Cerebellar cortex (tissue), 1 donor: Measurements from ENCODE around the gene CDH23.

ENCODE experiments used
- DNase-seq: peaks from one replicate; pipeline ENCODE4 v3.0.0-alpha.2; 2015; ENCODE audit warnings: low spot score

CDH23 gene

DNA sequence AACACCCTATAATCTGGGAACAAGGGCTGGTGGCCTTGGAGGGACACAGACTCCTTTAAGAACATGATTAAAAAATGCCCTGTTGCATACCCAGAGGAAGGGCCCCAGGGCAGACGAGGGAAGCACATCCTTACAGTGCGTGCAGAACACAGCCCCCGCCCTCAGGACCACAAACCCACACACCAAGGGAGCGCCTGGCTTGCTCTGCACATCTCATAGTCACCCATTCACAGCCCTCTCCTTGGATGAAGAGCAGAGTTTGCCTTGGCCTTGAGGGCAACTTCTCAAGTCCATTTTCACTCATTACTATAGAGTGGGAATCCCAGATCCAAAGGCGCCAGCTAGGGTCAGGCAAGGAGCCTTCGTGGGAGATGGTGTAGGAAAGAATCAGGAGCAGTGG, 382.9 kb downstream of the CDH23 start:
- DNase-seq: no peak

DNA sequence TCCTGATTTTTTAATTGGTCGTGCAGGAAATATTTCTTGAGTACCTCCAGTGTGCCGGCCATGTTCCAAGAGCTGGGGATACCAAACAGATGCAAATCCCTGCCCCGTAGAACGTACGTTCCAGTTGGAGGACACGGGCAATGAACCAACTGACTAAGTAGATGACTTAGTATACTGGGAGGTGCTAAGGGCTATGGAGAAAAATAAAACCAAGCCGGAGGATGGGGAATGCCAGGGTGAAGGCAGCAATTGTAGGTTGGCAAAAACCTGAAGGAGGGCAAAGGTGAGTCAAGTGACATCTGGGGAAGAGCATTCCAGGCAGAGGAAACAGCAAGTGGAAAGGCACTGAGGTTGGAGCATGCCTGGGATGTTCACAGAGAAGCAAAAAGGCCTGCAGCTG, 383.4 kb downstream of the CDH23 start:
- DNase-seq: no peak

DNA sequence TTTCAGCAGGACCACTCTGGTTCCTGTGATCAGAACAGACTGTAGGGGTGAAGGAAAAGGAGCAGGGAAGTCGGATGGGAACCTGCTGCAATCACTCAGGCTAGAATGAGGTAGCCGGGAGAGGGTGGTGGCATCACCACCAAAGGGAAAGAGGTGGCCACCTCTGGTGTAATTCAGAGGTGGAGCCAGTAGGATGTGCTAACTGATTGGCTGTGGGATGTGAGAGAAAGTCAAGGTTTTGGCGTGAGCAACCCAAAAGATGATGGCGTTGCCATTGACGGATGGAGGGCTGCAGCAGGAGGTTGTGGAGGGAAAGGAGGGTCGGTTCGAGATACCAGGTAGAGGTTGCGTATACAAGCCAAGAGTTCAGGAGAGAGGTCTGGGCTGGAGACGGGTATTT, 384.0 kb downstream of the CDH23 start:
- no peak for DNase-seq

DNA sequence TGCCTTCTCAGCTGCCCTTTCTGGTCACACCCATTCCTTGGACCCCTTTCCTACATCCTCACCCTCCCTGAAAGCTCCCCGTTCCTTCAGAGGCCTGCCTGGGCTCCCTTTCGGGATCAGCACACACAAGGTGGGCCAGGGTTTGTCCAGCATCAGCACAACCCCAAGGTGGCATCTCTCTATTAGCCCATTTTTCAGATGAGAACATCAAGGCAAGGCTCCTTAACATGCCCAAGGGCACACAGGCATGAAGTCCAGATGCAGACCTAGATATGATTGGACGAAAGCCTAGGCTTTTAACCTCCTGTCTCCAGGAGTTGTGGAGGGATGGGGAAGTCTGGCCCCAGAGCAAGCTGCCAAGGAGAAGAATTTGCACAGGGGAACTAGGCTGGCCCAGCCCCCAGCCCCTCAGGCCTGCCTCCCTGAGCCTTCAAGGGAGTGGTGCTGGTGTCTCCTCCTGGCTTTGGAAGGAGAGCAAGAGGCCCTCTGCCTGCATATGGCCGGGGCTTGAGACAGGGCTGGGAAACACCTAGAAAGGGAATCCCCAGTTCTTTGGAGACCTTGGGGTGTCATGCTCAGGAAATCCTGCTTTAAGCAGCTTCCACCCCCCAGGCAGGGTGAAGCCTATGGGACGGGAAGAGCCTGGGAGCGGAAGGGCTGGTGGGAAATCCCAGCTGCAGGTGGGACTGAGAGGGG, 385.6 kb downstream of the CDH23 start:
- DNase-seq: no peak

DNA sequence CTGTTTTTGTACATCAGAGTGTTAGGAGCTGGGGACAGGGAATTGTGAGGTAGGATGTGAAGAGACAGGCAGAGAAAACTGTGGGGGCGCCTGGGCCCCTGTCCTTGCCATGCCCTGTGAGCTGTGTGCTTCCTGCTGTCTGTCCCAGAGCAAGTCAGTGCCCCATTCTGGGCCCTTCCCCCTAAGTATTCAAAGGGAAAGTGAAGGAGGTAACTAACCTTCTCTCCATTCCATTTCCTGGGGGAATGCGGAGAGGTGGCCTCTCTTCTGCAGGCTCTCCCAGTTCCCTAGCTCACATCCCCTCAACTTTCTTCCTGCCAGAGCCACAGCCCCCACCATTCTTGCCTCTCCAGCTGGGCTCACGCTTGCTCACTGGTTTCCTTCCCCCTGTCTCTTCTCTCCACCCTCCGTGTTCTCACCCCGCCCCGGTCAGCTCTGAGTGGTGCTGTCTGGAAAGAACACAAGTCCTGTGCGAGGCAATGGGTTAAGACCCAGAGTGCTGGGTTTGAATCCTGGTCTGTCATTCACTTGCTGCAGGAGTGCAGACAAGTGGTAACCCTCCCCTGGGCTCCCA, 386.3 kb downstream of the CDH23 start:
- no peak for DNase-seq

DNA sequence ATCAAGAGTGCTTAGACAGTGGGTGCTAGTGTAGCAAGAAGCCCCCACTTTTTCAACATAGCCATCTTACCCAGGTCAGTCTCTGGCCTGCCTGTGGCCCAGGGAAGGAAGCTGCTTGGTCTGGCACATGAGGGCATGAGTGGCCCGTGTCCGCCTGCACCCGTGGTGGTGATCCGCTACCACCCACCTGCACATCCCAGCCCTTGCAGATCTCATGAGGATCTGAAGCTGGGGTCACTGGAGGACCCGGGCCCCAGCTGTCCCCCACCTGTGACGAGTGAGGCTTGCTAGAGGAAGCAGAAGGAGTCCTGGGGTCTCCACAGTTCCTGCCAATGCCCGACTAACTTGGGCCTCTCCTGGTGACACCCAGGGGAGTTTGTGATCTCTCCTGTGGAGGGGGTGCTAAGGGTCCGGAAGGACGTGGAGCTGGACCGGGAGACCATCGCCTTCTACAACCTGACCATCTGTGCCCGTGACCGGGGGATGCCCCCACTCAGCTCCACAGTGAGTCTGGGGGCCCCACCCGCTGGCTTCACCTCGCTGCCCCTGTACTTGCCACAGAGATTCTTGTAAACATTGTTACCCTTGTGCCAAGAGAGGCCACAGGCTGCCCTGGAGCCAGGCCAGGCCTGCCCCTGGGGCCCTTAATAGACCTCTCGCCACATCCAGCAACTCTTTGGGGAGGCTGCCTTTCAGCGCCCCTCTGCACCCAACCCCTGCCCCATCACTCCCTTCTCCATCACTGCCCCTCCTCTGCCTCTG, 387.4 kb downstream of the CDH23 start:
- no peak for DNase-seq

DNA sequence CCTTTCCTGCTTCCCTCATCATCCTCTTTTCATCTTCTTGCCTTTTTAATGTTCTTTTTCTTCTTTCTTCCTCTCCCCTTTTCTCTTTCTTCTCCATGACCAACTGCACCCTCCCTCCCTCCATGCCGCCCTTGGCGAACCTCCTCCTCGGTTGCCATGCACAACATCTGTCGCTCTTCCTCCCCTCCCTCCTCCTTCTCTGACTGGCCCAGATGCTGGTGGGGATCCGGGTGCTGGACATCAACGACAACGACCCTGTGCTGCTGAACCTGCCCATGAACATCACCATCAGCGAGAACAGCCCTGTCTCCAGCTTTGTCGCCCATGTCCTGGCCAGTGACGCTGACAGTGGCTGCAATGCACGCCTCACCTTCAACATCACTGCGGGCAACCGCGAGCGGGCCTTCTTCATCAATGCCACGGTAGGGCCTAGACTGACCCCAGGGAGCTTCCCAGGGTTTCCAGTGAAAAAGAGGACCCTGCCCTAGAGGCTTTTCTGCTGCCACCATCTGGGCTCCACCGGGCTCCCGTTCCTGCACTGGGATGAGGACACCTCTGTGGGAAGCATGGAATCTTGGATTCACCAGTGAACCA, 388.1 kb downstream of the CDH23 start:
- DNase-seq: no peak

DNA sequence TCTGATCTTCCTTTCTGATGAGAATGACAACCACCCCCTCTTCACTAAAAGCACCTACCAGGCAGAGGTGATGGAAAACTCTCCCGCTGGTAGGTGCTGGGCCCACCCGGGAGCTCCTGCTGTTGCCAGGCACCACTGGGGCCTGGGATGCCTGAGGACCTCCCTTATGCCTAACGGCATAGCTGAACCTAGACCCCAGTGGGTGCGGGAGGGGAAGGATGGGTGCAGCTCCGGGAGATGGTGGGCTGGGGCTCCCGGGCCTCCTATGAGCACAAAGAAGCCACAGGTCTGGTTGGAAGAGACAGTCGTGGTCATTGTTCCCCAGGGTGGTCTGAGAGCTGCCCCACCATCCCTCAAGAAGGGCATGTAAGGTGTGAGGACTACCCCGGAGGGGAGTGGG, 392.2 kb downstream of the CDH23 start:
- DNase-seq: no peak

DNA sequence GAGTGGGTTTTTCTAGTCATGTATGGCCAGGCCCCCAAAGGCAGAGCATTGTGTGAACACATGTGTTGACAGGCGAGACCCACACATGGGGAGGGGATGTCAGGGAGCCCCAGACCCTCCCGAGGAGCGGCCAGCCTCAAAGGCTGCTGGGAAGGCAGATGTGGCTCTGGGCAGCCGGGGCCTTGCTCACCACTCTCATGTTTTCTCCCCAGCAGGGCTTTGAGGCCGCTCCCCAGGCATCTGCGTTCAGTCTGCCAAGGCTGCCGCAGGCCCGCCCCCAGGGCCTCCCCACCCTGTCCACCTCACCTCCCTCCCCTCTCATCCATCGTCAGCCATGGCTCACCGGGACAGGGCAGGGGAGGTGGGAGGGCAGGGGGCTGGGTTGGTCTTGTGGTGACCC, 393.2 kb downstream of the CDH23 start:
- DNase-seq: no peak

DNA sequence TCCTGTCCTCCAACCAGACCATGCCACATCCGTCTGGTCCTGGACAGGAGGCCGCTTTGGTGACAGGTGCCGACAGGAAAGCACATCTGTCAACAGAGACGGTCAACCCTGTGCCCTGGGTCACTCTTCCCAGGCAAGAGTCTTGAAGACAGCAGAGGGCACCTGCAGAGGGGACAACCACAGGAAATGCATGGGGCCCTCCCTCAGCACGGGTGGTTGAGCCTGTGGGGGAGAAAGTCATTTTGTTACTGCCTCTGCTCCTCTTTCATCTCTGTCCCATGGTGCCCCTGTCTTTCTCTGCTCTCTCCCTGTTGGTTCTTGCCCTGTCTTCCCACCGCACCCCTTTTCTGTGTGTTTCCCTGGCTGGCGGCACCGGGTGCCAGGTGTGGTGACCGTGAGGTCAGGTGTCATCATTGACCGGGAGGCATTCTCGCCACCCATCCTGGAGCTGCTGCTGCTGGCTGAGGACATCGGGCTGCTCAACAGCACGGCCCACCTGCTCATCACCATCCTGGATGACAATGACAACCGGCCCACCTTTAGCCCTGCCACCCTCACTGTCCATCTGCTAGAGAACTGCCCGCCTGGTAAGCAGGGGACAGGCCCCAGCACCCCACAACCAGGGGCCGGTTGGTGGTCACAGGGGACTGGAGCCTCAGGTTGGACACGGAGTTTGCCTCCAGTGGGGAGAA, 394.2 kb downstream of the CDH23 start:
- no peak for DNase-seq

DNA sequence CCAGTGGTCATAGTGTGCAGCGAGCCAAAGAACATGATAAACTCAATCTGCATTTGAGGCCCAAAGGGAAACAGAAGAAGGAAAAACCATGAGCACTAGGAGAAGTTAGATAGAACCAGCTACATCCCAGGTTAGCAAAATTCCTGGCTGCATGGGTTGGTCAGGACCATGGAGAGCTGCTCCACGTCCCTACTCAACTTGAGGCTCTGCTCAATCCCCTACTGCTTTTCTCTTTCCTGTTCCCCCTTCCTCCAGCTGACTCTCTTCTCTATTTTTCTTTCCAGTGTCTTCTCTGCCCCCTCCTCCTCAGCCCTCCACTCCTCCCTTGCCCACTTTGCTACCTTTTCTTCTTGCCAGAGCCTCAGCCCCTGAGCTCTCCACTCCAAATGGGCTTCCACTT, 398.5 kb downstream of the CDH23 start:
- no peak for DNase-seq

DNA sequence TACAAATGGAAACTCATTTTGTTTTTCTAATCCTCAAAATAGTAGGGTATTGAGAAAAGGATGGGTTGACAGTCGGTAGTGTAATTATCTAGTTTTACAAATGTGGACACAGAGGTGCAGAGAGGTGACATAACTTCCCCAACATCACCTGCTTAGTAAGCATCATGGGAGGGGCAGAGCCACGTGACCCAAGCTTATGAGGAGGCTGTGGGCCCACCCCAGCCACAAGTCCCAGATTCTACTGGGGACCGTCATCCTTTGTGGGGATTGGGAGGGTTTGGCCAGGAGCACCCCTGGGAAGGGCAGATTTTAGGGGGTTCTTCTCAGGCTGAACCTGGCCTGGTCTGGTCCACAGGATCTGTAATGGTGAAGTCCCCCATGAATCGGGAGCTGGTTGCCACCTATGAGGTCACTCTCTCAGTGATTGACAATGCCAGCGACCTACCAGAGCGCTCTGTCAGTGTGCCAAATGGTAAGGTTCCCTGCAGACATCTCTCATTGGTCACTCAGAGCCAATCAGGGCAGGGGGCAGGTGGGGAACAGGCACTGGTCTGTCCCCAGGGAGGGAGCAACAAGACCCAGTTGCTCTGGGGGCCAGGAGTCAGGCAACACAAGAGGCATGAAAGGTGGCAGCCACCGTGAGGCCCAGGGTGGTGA, 400.2 kb downstream of the CDH23 start:
- DNase-seq: no peak

DNA sequence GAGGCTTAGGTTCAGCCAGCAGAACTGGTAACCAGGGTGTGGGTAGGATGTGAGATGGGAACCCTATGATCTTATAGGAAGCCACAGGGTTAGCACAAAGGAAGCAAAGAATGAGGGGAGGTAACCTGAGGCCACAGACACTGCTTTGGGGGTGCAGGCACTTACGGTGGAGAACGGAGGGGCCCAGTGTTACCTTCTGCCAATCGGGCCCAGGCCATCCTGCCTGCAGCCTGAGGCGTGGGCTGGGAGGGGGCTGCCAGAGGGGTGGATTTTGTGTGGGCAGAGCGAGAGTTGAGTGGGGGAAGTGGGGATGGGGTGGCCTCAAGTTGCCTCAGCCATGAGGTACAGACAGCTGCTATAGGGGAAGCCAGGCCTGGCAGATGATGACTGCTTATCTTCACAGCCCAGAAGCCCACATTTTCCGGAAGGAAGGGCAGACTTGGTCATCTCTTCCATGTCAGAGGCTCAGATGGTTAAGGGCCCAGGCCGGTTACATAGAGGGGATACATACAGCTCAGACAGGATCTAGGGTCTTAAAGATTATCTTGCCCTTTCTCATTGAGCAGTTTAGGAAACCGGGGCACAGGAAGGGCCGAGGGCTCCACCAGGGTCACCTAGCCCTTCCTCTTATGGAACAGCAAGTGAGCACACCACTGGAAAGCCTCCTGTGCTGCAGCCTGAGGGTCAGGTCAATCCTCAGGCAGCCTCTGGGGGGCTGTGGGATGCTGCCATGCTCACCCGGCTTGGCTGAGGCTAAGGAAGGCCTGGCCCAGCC, 401.0 kb downstream of the CDH23 start:
- no peak for DNase-seq

DNA sequence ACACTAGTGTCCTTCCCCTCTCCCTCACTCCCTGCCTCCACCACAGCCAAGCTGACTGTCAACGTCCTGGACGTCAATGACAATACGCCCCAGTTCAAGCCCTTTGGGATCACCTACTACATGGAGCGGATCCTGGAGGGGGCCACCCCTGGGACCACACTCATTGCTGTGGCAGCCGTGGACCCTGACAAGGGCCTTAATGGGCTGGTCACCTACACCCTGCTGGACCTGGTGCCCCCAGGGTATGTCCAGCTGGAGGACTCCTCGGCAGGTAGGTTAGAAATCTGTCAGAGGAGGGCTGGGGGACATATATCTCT, 401.5 kb downstream of the CDH23 start:
- no peak for DNase-seq

DNA sequence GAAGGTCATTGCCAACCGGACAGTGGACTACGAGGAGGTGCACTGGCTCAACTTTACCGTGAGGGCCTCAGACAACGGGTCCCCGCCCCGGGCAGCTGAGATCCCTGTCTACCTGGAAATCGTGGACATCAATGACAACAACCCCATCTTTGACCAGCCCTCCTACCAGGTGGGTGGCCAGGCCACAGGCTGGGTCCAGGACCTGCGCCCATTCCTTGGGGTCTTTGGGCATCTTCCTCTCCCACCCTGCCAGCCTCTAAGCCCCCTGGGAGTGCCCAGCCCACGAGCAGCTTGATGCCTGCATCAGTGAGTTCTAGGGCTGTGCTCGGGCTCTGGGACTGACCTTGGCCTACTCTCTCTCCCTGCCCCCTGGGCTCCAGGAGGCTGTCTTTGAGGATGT, 402.4 kb downstream of the CDH23 start:
- DNase-seq: no peak

DNA sequence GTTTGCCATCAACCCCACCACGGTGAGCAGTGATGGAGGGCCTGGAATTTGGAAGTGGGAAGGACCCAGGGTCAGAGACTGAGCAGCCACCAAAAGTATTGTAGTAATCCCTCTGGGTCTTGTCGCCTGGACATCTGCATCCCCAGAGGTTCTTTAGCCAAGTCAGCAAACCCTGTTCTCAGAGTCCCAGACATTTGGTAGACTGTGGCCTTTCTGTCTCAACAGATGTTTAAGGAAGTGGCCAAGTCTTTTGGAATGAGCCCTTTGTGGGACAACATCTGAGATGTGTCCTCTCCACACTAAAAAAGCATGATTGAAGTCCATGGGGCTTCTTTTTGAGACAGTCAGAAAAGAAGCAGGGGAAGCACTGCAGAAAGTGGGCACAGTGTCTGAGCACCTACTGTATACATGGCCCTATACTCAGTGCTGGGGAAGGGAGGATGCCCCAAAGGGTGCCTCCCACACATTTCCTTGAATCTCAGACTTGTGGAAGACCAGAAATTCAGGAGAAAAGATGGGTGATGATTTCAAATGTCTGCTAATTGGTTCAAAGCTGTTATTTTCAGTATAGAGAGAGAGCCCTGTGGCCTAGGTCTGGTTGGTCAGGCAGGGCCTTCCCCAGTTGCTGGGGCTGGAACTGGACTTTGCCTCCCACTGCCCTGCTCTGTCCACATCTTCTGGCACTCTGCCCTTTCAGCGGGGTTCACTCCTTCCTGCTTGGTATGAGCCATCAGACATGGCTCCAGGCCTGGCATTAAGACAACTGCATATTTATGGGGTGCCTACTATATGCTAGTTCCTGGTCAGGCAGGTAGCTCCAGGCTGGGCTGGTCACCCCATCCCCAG, 403.1 kb downstream of the CDH23 start:
- no peak for DNase-seq

DNA sequence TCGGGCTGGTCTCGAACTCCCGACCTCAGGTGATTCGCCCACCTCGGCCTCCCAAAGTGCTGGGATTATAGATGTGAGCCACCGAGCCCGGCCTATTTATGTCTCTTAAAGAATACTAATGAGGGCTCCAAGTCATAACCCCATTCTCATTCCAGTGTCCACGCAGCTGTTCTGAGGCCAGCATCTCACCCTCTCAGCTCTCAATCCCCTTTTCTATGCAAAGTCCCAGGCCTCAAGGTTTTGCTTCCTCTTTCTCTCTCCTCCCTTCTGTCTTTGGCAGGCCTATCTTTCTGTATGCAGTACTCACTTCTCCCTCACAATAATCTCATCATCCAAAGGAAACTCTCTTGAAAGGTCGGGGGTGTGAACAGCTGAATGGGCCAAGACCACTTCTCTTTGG, 404.6 kb downstream of the CDH23 start:
- no peak for DNase-seq

DNA sequence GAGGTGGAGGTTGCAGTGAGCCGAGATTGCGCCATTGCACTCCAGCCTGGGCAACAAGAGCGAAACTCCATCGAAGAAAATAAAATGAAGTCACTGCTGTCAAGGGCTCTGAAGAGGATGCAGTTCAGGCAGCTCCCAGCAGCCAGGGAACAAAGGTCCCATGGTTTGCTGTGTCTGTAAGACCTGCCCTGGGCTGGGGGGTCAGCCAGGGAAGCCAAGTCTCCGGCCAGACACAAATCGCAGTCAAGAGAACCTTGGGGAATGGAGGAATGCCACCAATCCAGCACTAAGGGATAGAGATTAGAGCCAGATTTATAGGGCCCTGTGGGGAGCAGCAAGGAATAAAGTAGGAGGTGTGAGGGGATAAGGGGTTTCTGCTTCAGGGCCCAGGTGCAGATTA, 405.5 kb downstream of the CDH23 start:
- DNase-seq: no peak

DNA sequence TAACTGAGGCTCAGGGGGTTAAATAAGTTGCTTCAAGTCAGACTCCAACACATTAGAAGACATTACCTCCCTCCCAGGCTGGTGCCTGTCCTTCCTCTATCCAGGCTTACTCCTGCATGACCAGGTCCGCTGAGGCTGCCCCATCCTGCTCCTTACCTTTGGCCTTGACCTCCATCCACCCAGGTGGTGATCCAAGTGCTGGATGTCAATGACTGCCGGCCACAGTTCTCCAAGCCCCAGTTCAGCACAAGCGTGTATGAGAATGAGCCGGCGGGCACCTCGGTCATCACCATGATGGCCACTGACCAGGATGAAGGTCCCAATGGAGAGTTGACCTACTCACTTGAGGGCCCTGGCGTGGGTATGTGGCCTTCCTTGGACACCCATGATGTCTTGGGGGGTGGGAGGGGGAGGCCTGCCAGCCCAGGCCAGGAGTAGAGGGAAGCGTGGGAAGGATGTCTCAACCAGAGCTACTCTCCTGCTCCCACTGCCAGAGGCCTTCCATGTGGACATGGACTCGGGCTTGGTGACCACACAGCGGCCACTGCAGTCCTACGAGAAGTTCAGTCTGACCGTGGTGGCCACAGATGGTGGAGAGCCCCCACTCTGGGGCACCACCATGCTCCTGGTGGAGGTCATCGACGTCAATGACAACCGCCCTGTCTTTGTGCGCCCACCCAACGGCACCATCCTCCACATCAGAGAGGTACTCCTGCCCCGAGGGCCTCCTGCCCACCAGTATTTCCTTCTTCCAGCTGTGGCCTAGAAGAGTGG, 406.2 kb downstream of the CDH23 start:
- no peak for DNase-seq

DNA sequence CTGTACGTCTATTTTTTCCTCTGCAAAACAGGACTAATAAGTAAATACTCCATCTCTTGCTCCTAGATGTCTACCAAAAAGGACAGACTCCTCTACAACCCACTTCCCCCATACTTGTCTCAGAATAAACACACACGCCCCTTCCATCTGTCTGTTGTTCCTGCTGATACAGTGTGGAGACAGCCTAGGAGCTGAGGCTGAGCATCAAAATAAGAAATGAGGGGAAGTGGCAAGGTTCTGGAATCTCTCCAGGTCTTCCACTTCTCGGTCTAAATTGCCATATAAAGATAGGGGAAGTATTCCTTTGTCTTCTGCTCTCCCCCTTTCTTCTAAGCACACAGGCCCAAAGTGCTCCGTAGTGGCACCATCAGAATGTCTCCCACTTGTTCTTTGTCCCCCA, 407.4 kb downstream of the CDH23 start:
- no peak for DNase-seq
